ENCODE results near the gene TNFSF11. TPM values are rescaled to one million over a fixed set of nuclear protein-coding genes. Genes with fewer than 3 reads are reported as not detected.

Gene TNFSF11
- total and polyA plus RNA-seq, 2 experiments from 2014 or later, result not detected

DNA sequence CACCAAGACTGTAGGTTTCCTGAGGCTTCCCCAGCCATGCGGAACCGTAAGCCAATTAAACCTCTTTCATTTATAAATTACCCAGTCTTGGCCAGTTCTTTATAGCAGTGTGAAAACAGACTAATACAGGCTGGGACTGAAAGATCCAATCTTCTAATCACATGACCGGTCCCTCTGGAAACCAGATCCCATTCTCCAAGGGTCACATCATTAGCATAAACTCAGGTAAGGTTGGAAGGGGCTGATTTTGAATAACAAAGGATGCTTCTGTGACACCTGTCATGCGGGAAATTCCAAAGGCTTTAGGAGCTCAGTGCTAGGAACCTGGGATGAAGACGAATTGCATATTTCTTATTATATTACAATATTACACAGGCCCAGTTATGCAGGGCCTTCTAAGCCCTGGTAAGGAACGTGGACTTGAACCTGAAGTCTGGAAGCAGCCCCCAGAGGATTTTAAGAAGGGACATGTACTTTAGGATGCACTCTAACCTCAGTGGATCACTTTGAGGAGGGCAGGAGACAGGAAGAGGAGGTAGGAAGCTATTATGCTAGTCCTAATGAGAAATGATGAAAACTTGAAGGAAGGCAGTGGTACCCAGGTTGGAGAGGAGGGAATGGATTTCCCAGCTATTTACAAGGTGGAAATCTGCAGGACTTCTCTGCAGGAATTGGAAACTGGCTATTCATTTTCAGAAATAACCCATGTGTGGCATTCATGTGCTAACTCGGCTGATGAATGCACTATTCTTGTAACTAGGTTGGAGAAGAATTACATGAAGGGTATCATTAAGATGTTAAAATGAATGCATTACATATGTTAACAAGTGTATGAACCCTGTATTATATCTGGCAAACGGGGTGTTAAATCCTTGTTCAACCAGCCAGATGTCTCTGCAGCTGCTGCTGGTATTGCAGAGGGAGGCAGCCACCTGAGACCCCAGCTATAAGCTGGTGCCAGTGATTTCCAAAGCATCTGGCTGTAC, 19.3 kb downstream of the TNFSF11 start:
- Histone ChIP-seq H3K36me3 (no peaks in the 10 kb centered on the region), H3K4me3 (no peak overlapping the region), H3K4me1 (ENCODE audit: low read depth) (no peaks in the 10 kb centered on the region), H3K27ac (no peak overlapping the region), H3K27me3 (no peaks in the 10 kb centered on the region), H3K9me3 (ENCODE audit: low read depth) (no peaks in the 10 kb centered on the region)
- DNase-seq (ENCODE audit: low read depth in 1 of 2, low spot score in 1 of 2), result no peak
- TF ChIP-seq CTCF (IDR thresholded peaks at IDR 0.05; ENCODE audit: low read depth, low read length), result no peak

- DNase-seq (ENCODE audit: low read depth in 1 of 2, low spot score in 1 of 2), result peak; percentile 81 to 93
- H3K27ac ChIP-seq, result no peak overlapping the region
- peak; percentile 77 for TF ChIP-seq CTCF (IDR thresholded peaks at IDR 0.05; ENCODE audit: low read depth, low read length)
- no peaks in the 10 kb centered on the region for H3K4me1 ChIP-seq (ENCODE audit: low read depth)
- no peaks in the 10 kb centered on the region for H3K36me3 ChIP-seq
- H3K27me3 ChIP-seq, result no peaks in the 10 kb centered on the region
- no peak overlapping the region for H3K4me3 ChIP-seq
- no peaks in the 10 kb centered on the region for H3K9me3 ChIP-seq (ENCODE audit: low read depth)
These were observed 20.7 kb downstream of the TNFSF11 start for GRCh38 chr13:42594481-42595252.

- H3K9me3 ChIP-seq (ENCODE audit: low read depth), result no peaks in the 10 kb centered on the region
- no peaks in the 10 kb centered on the region for H3K4me1 ChIP-seq (ENCODE audit: low read depth)
- H3K27me3 ChIP-seq, result no peaks in the 10 kb centered on the region
- H3K4me3 ChIP-seq, result no peak overlapping the region
- no peak overlapping the region for H3K27ac ChIP-seq
- TF ChIP-seq CTCF (IDR thresholded peaks at IDR 0.05; ENCODE audit: low read depth, low read length), result no peak
- DNase-seq (ENCODE audit: low read depth in 1 of 2, low spot score in 1 of 2), result no peak
- no peaks in the 10 kb centered on the region for H3K36me3 ChIP-seq
These were observed 21.3 kb downstream of the TNFSF11 start for GRCh38 chr13:42595253-42595571.

- no peaks in the 10 kb centered on the region for H3K36me3 ChIP-seq
- no peaks in the 10 kb centered on the region for H3K9me3 ChIP-seq (ENCODE audit: low read depth)
- no peak overlapping the region for H3K4me3 ChIP-seq
- peaks cover 13% of the 10 kb centered on the region for H3K4me1 ChIP-seq (ENCODE audit: low read depth)
- H3K27me3 ChIP-seq, result no peaks in the 10 kb centered on the region
- no peak for DNase-seq (ENCODE audit: low read depth in 1 of 2, low spot score in 1 of 2)
- H3K27ac ChIP-seq, result no peak overlapping the region
- no peak for TF ChIP-seq CTCF (IDR thresholded peaks at IDR 0.05; ENCODE audit: low read depth, low read length)
These were observed 23.6 kb downstream of the TNFSF11 start for GRCh38 chr13:42597505-42597904.

DNA sequence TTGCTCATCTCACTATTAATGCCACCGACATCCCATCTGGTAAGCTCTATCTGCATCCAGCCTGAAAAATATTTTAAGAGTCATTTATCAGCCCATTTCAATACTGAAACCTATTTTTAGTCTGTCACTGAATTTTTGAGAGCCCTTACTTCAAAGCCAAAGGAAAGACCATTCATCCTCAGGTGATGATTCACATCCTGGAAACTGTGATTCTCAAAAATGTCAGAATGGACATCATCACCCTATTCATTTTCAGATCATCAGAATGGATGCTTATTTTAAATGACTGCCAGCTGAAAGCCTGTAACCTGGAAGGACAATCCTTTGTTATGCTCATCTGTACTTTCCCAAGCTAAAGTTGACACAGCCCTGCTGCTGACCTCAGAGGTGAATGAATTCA, 27.0 kb downstream of the TNFSF11 start:
- Histone ChIP-seq H3K9me3 (ENCODE audit: low read depth) (no peaks in the 10 kb centered on the region), H3K4me3 (no peak overlapping the region), H3K36me3 (no peaks in the 10 kb centered on the region), H3K27ac (no peak overlapping the region), H3K27me3 (no peaks in the 10 kb centered on the region), H3K4me1 (ENCODE audit: low read depth) (peaks cover 13% of the 10 kb centered on the region)
- peak in 1 of 2 donors; percentile 2 for DNase-seq (ENCODE audit: low read depth in 1 of 2, low spot score in 1 of 2)
- TF ChIP-seq CTCF (IDR thresholded peaks at IDR 0.05; ENCODE audit: low read depth, low read length), result no peak
